ENCODE data around the gene AKR1C1.
"Not testable (repeated sequence)": the region's sequence is repeated elsewhere in the genome, so short reads cannot be mapped to it uniquely, and the experiment has no call there.

Gene AKR1C1

GRCh38 chr10:5010043-5010442 is 46.8 kb downstream of the AKR1C1 start:
- H2AFZ ChIP-seq (ENCODE audit: low read depth, low read length); ATAC-seq (ENCODE audit: insufficient read depth, low read depth); H3K4me1 ChIP-seq (ENCODE audit: insufficient read depth, low read length); H4K20me1 ChIP-seq (ENCODE audit: insufficient read depth, low read length); H3K9me3 ChIP-seq (ENCODE audit: insufficient read depth, low read length, severe bottlenecking); H3K36me3 ChIP-seq (ENCODE audit: insufficient read depth, low read length); H3K27ac ChIP-seq (ENCODE audit: low read length); H3K4me2 ChIP-seq (ENCODE audit: insufficient read depth, low read length); H3K9ac ChIP-seq (ENCODE audit: low read depth, low read length); H3K4me3 ChIP-seq (ENCODE audit: low read depth in 1 of 2, low read length in 2 of 2); H3K27me3 ChIP-seq (ENCODE audit: insufficient read depth, low read length, poor library complexity); DNase-seq; H3K79me2 ChIP-seq (ENCODE audit: insufficient read depth, low read length): not testable (repeated sequence)

GRCh38 chr10:5011392-5011791 is 48.2 kb downstream of the AKR1C1 start:
- H3K9ac ChIP-seq (ENCODE audit: low read depth, low read length); H3K27me3 ChIP-seq (ENCODE audit: insufficient read depth, low read length, poor library complexity); DNase-seq; H3K9me3 ChIP-seq (ENCODE audit: insufficient read depth, low read length, severe bottlenecking); H2AFZ ChIP-seq (ENCODE audit: low read depth, low read length); H3K4me2 ChIP-seq (ENCODE audit: insufficient read depth, low read length); H4K20me1 ChIP-seq (ENCODE audit: insufficient read depth, low read length); ATAC-seq (ENCODE audit: insufficient read depth, low read depth); H3K4me3 ChIP-seq (ENCODE audit: low read depth in 1 of 2, low read length in 2 of 2); H3K4me1 ChIP-seq (ENCODE audit: insufficient read depth, low read length); H3K36me3 ChIP-seq (ENCODE audit: insufficient read depth, low read length); H3K79me2 ChIP-seq (ENCODE audit: insufficient read depth, low read length); H3K27ac ChIP-seq (ENCODE audit: low read length): not testable (repeated sequence)

GRCh38 chr10:5012595-5012994 is 49.4 kb downstream of the AKR1C1 start:
- H3K36me3 ChIP-seq (ENCODE audit: insufficient read depth, low read length) = no peaks in the 10 kb centered on the region
- H3K4me2 ChIP-seq (ENCODE audit: insufficient read depth, low read length) = no peak overlapping the region
- H3K4me1 ChIP-seq (ENCODE audit: insufficient read depth, low read length) = no peaks in the 10 kb centered on the region
- no peak overlapping the region for H3K9ac ChIP-seq (ENCODE audit: low read depth, low read length)
- no peak overlapping the region for H3K27ac ChIP-seq (ENCODE audit: low read length)
- H3K4me3 ChIP-seq (ENCODE audit: low read depth in 1 of 2, low read length in 2 of 2) = no peak overlapping the region
- no peaks in the 10 kb centered on the region for H3K79me2 ChIP-seq (ENCODE audit: insufficient read depth, low read length)
- DNase-seq (no peak), ATAC-seq (ENCODE audit: insufficient read depth, low read depth) (no peak)
- H4K20me1 ChIP-seq (ENCODE audit: insufficient read depth, low read length) = no peaks in the 10 kb centered on the region
- H3K9me3 ChIP-seq (ENCODE audit: insufficient read depth, low read length, severe bottlenecking) = no peaks in the 10 kb centered on the region
- TF ChIP-seq EZH2 (IDR thresholded peaks at IDR 0.05; ENCODE audit: borderline replicate concordance, low read depth, low read length, severe bottlenecking) (no peak), CTCF (IDR thresholded peaks at IDR 0.05; ENCODE audit: borderline replicate concordance, extremely low read depth, low read length, poor library complexity, severe bottlenecking) (no peak)
- no peak overlapping the region for H2AFZ ChIP-seq (ENCODE audit: low read depth, low read length)
- H3K27me3 ChIP-seq (ENCODE audit: insufficient read depth, low read length, poor library complexity) = no peaks in the 10 kb centered on the region

- Histone ChIP-seq H3K4me3 (ENCODE audit: low read depth in 1 of 2, low read length in 2 of 2) (no peak overlapping the region), H4K20me1 (ENCODE audit: insufficient read depth, low read length) (no peaks in the 10 kb centered on the region), H2AFZ (ENCODE audit: low read depth, low read length) (no peak overlapping the region), H3K27me3 (ENCODE audit: insufficient read depth, low read length, poor library complexity) (no peaks in the 10 kb centered on the region), H3K4me2 (ENCODE audit: insufficient read depth, low read length) (no peak overlapping the region), H3K4me1 (ENCODE audit: insufficient read depth, low read length) (no peaks in the 10 kb centered on the region), H3K27ac (ENCODE audit: low read length) (no peak overlapping the region), H3K79me2 (ENCODE audit: insufficient read depth, low read length) (no peaks in the 10 kb centered on the region), H3K9me3 (ENCODE audit: insufficient read depth, low read length, severe bottlenecking) (no peaks in the 10 kb centered on the region), H3K9ac (ENCODE audit: low read depth, low read length) (no peak overlapping the region), H3K36me3 (ENCODE audit: insufficient read depth, low read length) (no peaks in the 10 kb centered on the region)
- TF ChIP-seq CTCF (IDR thresholded peaks at IDR 0.05; ENCODE audit: borderline replicate concordance, extremely low read depth, low read length, poor library complexity, severe bottlenecking) = no peak
- TF ChIP-seq EZH2 (IDR thresholded peaks at IDR 0.05; ENCODE audit: borderline replicate concordance, low read depth, low read length, severe bottlenecking) = no peak
- DNase-seq = no peak
- ATAC-seq (ENCODE audit: insufficient read depth, low read depth) = no peak
These were observed 50.2 kb downstream of the AKR1C1 start for GRCh38 chr10:5013385-5013784.

GRCh38 chr10:5014200-5014910 is 51.1 kb downstream of the AKR1C1 start:
- H3K27me3 ChIP-seq (ENCODE audit: insufficient read depth, low read length, poor library complexity); H3K4me2 ChIP-seq (ENCODE audit: insufficient read depth, low read length); H3K4me3 ChIP-seq (ENCODE audit: low read depth in 1 of 2, low read length in 2 of 2); H3K27ac ChIP-seq (ENCODE audit: low read length); H3K79me2 ChIP-seq (ENCODE audit: insufficient read depth, low read length); H3K9me3 ChIP-seq (ENCODE audit: insufficient read depth, low read length, severe bottlenecking); H3K36me3 ChIP-seq (ENCODE audit: insufficient read depth, low read length); H3K4me1 ChIP-seq (ENCODE audit: insufficient read depth, low read length); H4K20me1 ChIP-seq (ENCODE audit: insufficient read depth, low read length); DNase-seq; H3K9ac ChIP-seq (ENCODE audit: low read depth, low read length); ATAC-seq (ENCODE audit: insufficient read depth, low read depth); H2AFZ ChIP-seq (ENCODE audit: low read depth, low read length): not testable (repeated sequence)

Data from DND-41 (cell line).